ENCODE measurements around the gene P2RY6.

- TF ChIP-seq POLR2A (IDR thresholded peaks at IDR 0.05) (no peak), CTCF (IDR thresholded peaks at IDR 0.05) (no peak), EP300 (IDR thresholded peaks at IDR 0.05) (no peak), POLR2AphosphoS5 (IDR thresholded peaks at IDR 0.05) (no peak)
These were observed 48.8 kb downstream of the P2RY6 start for GRCh38 chr11:73320763-73321603.
